Activated T-helper 1 cell treated with anti-CD3 and anti-CD28 coated beads, Interleukin-12 subunit alpha, Interleukin-12 subunit beta, Interleukin-2, Interleukin-4 antibody, amounts not matched to agents 30 ng/mL and 10 ng/mL and 1 ng/mL, durations not matched to agents 14 hours and 24 hours and 36 hours (primary cell): Measurements from ENCODE around the gene CNBP. TPM values are rescaled to one million over a fixed set of nuclear protein-coding genes. Genes with fewer than 3 reads are reported as not detected.
A peak's percentile ranks its signal among the peaks of the same experiment; 100 is the strongest.
"Not testable (repeated sequence)": the region's sequence is repeated elsewhere in the genome, so short reads cannot be mapped to it uniquely, and the experiment has no call there.

Source experiments
- DNase-seq: peaks from one replicate; pipeline ENCODE4 v3.0.0; 2021; ENCODE audit warnings: low spot score
- H3K27ac Mint-ChIP-seq: one replicate; pipeline ENCODE4 v1.8.0; 2021; ENCODE audit warnings: mild to moderate bottlenecking, mixed read lengths
- H3K27me3 Mint-ChIP-seq: one replicate; pipeline ENCODE4 v1.8.0; 2022; ENCODE audit warnings: mild to moderate bottlenecking, moderate library complexity, mixed read lengths; ENCODE audit not compliant: insufficient read depth
- H3K36me3 Mint-ChIP-seq: one replicate; pipeline ENCODE4 v1.8.0; 2021; ENCODE audit warnings: low read depth, mixed read lengths
- H3K4me1 Mint-ChIP-seq: one replicate; pipeline ENCODE4 v1.8.0; 2021; ENCODE audit warnings: low read depth, mixed read lengths
- H3K4me3 Mint-ChIP-seq: one replicate; pipeline ENCODE4 v1.8.0; 2021; ENCODE audit warnings: mild to moderate bottlenecking, moderate library complexity, mixed read lengths
- H3K9me3 Mint-ChIP-seq: one replicate; pipeline ENCODE4 v1.8.0; 2021; ENCODE audit warnings: mixed read lengths
- intact Hi-C: fragments of 100-400 bp; cut with micrococcal nuclease; formaldehyde crosslinking; loops from one replicate; pipeline ENCODE4 v1.15.1; 2024
- total RNA-seq: library from RNA; stranded (reverse); gene quantifications from 2 replicates; pipeline ENCODE4 v1.2.3, GENCODE V29; 2022

CNBP gene
- total RNA-seq, 1 donor from 2014 or later: 408 TPM

DNA sequence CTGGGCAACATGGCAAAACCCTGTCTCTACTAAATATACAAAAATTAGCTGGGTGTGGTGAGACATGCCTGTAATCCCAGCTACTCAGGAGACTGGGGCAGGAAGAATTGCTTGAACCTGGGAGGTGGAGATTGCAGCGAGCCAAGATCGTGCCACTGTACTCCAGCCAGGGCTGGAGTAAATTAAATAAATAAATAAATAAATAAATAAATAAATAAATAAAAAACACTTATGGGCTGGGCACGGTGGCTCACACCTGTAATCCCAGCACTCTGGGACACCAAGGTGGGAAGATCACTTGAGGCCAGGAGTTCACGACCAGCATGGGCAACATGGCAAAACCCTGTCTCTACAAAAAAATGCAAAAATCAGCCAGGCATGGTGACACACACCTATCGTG is 42.7 kb downstream of the CNBP start:
- H3K4me1 Mint-ChIP-seq, DNase-seq, H3K27ac Mint-ChIP-seq, H3K9me3 Mint-ChIP-seq, intact Hi-C loops, H3K4me3 Mint-ChIP-seq, H3K27me3 Mint-ChIP-seq: not testable (repeated sequence)
- H3K36me3 Mint-ChIP-seq: peaks cover 18% of the 10 kb centered on the region

DNA sequence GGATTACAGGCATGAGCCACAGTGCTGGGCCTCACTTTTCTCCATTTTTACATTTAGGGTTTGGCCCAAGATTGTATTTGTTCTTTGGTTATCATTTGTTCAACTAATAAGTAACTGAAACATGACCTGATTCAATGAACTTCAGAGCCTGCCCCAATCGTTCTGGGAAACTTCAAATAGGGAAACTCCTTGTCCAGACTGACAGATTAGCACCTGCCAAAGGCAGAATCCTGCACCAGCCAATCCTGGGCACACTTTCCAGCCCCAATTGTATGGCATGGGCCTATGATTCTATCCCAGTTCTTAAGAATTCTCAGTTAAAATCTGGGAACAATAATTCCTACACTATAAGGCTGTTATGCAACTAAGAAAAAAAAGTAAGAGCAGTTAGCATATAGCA is 43.8 kb downstream of the CNBP start:
- Mint-ChIP-seq H3K9me3 (no peaks in the 10 kb centered on the region), H3K4me3 (no peak overlapping the region), H3K27me3 (no peaks in the 10 kb centered on the region), H3K36me3 (peaks cover 9% of the 10 kb centered on the region), H3K4me1 (no peaks in the 10 kb centered on the region), H3K27ac (no peak overlapping the region)
- DNase-seq: no peak
- intact Hi-C loops: no loop called here

DNA sequence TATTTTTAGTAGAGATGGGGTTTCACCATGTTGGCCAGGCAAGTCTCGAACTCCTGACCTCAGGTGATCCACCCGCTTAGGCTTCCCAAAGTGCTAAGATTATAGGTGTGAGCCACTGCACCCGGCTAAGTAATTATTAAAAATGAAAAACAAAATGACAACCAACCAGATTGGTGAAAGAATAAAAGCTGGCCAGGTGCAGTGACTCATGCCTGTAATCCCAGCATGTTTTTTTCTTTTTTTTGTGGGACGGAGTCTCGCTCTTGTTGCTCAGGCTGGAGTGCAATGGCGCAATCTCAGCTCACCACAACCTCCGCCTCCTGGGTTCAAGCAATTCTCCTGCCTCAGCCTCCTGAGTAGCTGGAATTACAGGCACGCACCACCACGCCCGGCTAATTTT is 47.4 kb downstream of the CNBP start:
- H3K4me3 Mint-ChIP-seq, H3K27ac Mint-ChIP-seq, DNase-seq, H3K27me3 Mint-ChIP-seq, H3K4me1 Mint-ChIP-seq, intact Hi-C loops, H3K9me3 Mint-ChIP-seq: not testable (repeated sequence)
- H3K36me3 Mint-ChIP-seq: peaks cover 20% of the 10 kb centered on the region

DNA sequence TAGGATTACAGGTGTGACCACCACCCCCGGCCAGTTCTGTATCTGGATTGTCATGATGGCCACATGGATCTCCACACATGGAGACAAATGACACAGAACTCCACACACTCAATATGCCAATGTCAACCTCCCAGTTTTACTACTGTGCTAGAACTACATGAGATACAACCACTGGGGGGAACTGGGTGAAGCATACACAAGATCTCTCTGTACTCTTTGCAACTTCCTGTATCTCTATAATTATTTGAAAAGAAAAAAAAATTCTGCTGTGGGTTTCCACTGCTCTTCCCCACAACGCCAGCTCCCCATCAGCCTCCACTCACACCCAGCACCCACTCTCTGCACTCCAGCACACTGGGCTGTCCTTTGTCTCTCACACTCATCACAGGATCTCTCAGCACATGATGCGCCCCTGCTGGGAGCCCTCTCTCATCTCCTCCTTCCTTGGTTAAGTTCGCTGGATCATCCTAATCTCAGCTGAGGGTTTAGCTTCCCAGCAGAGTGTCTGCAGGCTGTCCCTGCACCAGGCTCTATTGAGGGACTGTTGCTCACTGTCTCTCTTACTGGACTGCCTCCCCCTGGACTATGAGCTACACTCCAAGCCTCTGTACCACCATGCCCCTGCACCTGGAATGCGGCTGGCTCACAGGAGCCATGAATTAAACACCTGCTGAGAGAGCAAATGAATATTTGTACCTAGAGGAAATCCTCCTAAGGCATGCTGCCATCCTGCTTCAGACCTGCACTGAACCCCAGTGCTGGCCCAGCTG is 51.4 kb downstream of the CNBP start:
- Mint-ChIP-seq H3K9me3 (no peaks in the 10 kb centered on the region), H3K4me3 (no peak overlapping the region), H3K4me1 (peaks cover 6% of the 10 kb centered on the region), H3K27me3 (no peaks in the 10 kb centered on the region), H3K27ac (peak overlapping the region; percentile 19), H3K36me3 (peaks cover 28% of the 10 kb centered on the region)
- intact Hi-C loops: no loop called here
- DNase-seq: no peak

DNA sequence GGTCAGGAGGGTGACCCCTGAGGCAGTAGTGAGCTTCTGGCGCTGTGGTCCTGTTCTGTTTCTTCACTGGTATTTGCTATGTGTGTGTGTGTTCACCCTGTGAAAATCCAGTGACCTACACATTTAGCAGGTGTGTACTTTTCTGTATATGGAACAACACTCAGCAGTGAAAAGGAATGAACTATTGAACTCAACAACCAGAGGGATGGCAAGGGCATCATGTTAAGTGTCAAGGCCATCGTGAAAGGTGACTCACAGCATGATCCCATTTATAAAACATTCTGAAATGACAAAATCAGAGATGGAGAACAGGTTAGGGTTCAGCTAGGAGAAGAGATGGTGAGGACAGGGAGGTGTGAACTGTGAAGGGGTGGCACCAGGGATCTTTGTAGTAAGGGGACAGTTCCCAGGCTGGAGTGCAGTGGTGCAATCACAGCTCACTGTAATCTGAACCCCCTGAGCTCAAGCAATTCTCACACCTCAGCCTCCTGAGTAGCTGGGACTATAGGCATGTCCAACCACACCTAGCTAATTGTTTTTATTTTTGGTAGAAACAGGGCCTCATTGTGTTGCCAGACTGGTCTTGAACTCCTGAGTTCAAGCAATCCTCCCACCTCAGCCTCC is 52.1 kb downstream of the CNBP start:
- Mint-ChIP-seq H3K36me3 (peaks cover 32% of the 10 kb centered on the region), H3K27ac (no peak overlapping the region), H3K27me3 (no peaks in the 10 kb centered on the region), H3K9me3 (no peaks in the 10 kb centered on the region), H3K4me3 (no peak overlapping the region), H3K4me1 (peaks cover 6% of the 10 kb centered on the region)
- intact Hi-C loops: no loop called here
- no peak for DNase-seq

DNA sequence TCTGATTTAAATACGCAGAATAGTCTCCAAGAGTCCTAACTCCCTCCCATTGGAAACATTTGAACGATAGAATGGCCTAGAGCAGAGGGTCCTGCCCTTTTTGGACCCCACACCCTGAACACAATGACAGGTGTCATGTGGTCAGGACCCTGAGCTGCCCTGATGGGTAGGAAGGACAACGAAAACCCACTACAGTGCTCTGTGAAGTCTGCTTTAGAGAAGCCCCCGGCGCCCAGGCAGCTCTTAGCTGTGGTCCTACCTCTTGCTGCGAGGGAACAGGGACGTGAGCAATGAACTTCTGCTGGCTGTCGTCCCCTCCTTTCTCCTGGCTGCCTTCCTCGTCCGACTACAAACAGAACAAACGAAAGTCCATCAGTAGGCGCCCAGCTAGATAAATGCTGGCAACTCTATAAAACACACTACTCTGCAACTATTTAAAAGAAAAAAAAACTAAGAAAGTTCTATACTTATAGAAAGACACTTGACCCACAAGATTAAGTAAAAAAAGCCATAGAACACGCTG is 53.3 kb downstream of the CNBP start:
- Mint-ChIP-seq H3K27me3 (no peaks in the 10 kb centered on the region), H3K36me3 (peaks cover 32% of the 10 kb centered on the region), H3K4me1 (peaks cover 6% of the 10 kb centered on the region), H3K27ac (no peak overlapping the region), H3K9me3 (no peaks in the 10 kb centered on the region), H3K4me3 (no peak overlapping the region)
- intact Hi-C loops: no loop called here
- DNase-seq: no peak

DNA sequence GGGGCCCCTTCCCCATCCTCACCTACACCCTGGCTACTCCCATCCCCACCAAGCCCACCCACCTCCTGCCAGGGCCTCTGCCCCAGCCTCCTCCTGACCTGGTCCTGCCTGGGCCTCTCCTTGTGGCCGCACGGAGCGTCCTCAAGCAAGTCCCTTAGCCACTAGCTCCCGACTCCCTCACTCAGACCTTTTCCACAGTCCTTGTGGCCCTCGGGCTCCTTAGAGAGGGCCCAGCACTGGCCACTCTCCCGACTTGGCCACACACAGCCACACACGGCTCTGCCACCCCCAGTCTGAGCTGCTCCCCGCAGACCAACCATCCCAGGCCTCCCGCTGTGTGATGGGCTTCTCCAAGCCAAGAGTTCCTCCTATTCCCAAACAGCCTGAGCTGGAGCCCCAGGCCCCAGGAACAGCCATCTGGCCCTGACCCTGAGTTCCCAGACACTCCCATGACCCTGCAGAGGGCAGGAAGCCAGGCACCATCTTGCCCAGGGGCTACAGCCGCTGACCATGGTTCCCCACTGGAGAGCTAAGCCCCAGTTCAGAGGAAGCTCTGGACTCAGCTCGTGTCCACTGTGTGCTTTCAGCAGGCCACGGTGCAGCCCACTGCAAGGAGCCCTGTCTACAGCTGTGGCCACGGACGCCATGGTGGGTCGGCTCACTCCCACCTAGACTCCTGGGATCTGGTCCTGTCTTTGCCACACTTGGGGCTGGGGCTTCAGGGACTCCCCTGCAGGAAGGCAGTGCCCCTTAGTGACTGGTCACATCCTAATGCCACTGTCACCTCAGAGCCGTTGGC is 55.1 kb downstream of the CNBP start:
- no peaks in the 10 kb centered on the region for H3K9me3 Mint-ChIP-seq
- H3K27me3 Mint-ChIP-seq: no peaks in the 10 kb centered on the region
- peaks cover 23% of the 10 kb centered on the region for H3K36me3 Mint-ChIP-seq
- DNase-seq: no peak
- peak overlapping the region; percentile 44 for H3K27ac Mint-ChIP-seq
- intact Hi-C loops: no loop called here
- no peak overlapping the region for H3K4me3 Mint-ChIP-seq
- peaks cover 8% of the 10 kb centered on the region for H3K4me1 Mint-ChIP-seq

DNA sequence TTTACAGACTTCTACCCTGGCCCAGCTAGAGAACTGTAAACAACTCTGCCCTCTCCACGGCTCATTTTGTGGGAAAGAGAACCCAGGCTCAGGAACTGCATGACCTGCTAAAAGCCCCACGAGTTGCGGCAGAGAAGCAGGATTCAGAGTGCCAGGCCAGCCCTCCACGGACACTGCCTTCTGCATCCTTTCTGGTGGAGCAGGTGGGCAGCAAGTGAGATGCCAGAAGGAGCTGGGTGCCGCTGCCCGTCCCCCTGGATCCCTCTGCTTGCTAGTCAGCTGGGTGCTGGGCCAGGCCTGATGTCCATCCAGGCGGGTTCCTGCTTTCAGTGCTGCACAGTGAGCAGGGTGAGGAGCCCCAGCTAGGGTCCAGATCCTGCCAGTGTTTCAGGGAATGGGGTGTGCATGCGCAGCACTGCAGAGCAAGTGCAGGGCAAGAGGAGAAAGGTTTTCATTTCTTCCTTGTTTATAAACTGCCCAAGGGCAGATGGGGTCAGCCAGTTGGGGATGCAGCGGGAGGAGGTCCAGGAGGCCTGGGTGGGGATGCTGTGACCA is 56.9 kb downstream of the CNBP start:
- no peak overlapping the region for H3K4me3 Mint-ChIP-seq
- no peaks in the 10 kb centered on the region for H3K9me3 Mint-ChIP-seq
- intact Hi-C loops: no loop called here
- H3K27ac Mint-ChIP-seq: peak overlapping the region; percentile 63
- peaks cover 15% of the 10 kb centered on the region for H3K36me3 Mint-ChIP-seq
- H3K27me3 Mint-ChIP-seq: no peaks in the 10 kb centered on the region
- H3K4me1 Mint-ChIP-seq: peaks cover 14% of the 10 kb centered on the region
- no peak for DNase-seq

DNA sequence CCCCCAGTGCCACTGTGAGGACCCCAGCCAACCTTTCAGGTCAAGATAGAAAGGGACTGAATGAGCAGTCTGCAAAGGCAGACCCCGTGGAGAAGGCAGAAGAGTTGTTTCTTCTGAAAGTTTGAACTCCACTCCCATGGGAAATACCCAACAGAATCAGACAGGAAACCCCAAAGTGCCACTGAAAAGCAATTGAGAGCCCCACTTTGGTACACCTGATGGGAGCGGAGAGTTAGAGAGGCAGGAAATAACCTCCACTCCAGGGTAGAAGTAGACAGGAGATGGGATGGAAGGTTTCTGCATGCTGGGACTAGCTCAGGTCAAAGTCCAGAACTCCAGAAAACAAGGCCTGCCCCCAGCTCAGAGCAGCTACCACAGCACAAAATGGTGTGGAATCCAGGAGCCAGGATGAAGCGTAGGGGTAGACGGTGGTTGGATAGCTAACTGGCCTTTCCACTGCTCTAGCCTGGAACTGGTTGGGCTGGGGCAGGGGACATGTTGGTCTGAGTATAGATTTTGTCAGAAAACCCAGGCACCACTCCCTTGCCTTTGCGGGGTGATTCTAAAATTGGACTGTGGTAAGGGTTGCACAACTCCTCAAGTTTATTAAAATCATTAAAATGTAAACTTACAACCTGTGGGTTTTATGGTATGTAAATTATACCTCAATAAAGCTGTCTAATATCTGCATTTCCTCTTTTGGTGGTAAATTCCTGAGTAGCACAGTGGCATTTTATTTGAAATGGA is 60.2 kb downstream of the CNBP start:
- DNase-seq: no peak
- Mint-ChIP-seq H3K4me3 (peak overlapping the region; percentile 65), H3K36me3 (peaks cover 18% of the 10 kb centered on the region), H3K27ac (peak overlapping the region; percentile 66), H3K4me1 (peaks cover 32% of the 10 kb centered on the region), H3K27me3 (no peaks in the 10 kb centered on the region), H3K9me3 (no peaks in the 10 kb centered on the region)
- intact Hi-C loops: loop anchor here (5.0 kb wide), 3 partner anchors 56 to 321 kb away; partner anchors contain the start of gene ACAD9

DNA sequence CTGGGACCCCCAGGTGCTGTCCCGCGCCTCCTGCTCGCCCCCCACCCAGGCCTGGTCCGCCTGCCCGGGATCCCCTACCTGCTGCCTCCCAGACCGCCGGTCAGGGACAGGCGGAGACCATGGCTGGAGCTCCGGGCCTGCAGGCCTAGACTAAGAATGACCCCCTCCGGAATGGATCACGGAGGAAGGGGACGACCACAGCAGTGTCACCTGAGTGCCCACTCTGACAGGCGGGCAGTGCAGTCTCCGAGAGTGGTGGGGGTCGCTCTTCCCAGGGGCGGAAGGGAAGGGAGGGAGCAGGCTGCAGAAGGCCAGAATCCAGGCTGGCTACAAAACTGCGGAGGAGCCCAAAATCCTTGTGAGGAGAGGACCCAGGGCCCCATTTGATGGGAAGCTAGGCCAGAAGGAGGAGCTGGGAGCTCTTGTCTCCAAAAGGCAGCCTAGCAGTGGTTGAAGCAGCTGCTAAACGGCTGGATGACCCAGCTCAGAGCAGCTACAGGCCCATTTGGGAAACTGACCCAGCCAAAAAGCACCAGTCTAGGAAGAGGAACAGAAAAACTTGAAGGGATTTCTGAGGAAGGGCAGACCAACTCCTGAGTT is 61.2 kb downstream of the CNBP start:
- peak overlapping the region; percentile 65 for H3K4me3 Mint-ChIP-seq
- peaks cover 42% of the 10 kb centered on the region for H3K4me1 Mint-ChIP-seq
- no peaks in the 10 kb centered on the region for H3K9me3 Mint-ChIP-seq
- intact Hi-C loops: loop anchor here (5.0 kb wide), 3 partner anchors 55 to 320 kb away; partner anchors contain the start of gene ACAD9
- DNase-seq: no peak
- peaks cover 26% of the 10 kb centered on the region for H3K36me3 Mint-ChIP-seq
- no peaks in the 10 kb centered on the region for H3K27me3 Mint-ChIP-seq
- H3K27ac Mint-ChIP-seq: peak overlapping the region; percentile 66

DNA sequence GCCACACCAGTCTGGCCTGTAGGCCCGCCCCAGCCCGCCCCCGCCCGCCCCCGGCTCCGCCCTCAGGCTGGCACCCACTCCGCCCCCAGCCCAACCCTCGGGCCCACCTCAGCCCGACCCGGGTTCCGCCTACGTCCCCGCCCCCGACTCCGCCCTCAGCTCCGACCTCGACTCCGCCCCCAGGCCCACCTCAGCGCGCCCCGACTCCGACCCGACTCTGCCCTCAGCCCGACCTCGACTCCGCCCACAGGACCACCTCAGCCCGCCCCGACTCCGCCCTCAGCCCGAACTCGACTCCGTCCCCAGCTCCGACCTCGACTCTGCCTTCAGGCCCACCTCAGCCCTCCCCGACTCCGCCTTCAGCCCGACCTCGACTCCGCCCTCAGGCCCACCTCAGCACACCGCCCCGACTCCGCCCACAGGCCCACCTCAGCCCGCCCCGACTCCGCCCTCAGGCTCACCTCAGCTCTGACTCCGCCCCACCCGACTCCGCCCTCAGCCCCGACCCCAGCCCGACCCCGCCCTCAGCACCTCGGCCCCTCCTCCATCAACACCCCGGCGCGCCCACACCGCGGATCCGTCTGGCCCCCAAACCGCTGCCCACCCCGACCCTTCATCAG is 61.8 kb downstream of the CNBP start, which contains the start of gene RAB43:
RAB43 (minus strand) TSS at position 13 of the 620 bp plus-strand sequence. CDS start 315 bp downstream, outside the sequence.
- intact Hi-C loops: loop anchor here (2.0 to 5.0 kb wide), 7 partner anchors 55 to 333 kb away; partner anchors contain the start of genes ACAD9 and IFT122
- no peaks in the 10 kb centered on the region for H3K27me3 Mint-ChIP-seq
- H3K9me3 Mint-ChIP-seq: no peaks in the 10 kb centered on the region
- peak within 1 kb of the TSS; percentile 99 for H3K27ac Mint-ChIP-seq
- DNase-seq: peak; percentile 77
- H3K36me3 Mint-ChIP-seq: peaks cover 24% of the 10 kb centered on the region
- H3K4me1 Mint-ChIP-seq: peaks cover 48% of the 10 kb centered on the region
- peak within 1 kb of the TSS; percentile 94 for H3K4me3 Mint-ChIP-seq
